GM19397 (cell line): ENCODE results near the gene S100A8.

Experiments
- ATAC-seq: cut with Tn5 transposase; IDR thresholded peaks from one replicate; pipeline ENCODE4 v1.9.1; 2021; ENCODE audit warnings: mild to moderate bottlenecking, moderate library complexity; ENCODE audit not compliant: unreplicated experiment

S100A8 gene

DNA sequence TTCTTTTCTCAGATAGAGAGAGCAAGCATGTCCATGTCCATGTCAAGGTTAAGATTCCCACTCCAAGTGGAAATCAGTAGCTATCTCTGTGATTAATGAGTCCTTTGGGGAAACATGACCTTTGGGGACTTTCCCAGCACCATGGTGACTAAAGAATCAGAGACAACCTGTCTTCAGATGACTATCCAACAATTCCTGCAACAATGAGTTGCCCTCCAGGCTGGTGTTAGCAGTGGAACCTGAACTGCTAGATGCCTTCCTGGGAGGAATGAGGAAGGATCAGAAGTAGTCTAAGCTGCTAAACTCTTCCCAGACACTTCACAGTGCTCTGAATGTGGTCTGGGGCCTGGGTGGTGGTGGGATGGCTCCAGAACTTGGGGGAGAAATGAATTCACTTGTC, 26.7 kb downstream of the S100A8 start:
- no peak for ATAC-seq

DNA sequence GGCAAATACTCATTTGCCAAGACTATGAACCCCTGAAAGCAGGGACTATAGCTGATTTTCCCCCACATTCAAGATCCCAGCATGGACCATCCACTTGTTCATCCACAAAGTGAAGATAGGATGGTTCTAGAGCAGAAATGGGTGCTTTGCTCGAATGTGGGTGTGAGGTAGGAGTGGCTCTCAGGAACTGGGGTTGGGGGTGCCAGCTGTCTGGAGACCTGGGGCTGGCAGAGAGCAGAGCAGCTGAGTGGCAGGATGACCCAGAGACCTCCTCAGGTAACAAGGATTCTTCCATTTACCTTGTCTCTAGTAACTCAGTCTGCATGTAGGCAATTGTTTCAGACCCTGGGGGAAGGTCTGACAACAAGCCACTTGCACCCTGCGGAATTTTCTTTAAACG, 27.2 kb downstream of the S100A8 start:
- no peak for ATAC-seq

- ATAC-seq: no peak
These were observed 28.6 kb downstream of the S100A8 start for GRCh38 chr1:153362187-153362775.

DNA sequence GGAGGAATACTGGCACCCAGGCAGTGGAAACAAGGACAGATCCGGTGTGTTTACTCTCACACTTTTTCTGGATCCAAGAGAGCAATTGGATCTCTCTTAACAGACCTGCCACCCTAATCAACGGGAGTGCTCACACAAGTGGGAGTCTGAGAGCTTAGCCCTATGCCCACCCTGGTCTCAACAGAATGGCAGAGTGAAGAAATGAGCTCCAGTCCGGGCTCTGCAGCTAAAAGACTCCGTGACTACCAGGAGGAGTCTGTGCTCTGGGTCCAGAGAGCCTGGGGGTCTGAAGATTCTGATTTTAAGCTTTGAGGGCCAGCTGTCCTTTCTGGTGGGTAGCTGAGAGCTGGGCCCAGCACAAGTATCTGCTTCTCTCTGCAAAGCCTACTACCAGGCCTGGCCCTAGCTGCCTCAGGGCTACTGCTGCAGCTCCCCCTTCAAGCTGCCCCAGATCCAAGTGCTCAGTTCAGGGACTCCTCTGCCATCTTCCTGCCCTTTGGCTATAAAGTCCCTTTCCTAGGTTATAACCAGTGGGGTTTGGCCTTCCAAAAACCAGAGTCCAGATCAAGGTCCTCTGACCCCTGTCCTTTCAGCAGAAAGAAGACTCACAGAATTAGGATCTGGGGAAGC, 29.3 kb downstream of the S100A8 start:
- ATAC-seq: no peak

- ATAC-seq: no peak
These were observed 30.0 kb downstream of the S100A8 start for GRCh38 chr1:153360592-153361479.

DNA sequence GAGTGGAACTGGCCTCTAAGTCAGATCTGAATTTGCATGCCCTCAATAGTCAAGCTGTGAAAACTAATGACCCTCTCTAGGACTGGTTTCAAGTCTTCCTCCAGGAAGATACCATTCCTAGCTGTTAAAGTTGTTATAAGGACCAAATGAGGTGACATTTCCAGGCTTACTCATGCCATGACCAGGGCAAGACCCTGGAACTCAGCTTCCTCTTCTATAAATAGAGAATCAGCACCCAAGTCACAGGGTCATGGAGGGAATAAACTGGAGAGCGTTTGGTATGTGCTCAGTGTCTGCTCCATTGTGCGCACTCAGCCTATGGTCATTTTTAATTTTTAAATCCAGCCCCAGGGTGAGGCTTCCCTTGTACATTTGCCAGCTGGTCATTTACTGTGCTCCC, 30.7 kb downstream of the S100A8 start:
- no peak for ATAC-seq

DNA sequence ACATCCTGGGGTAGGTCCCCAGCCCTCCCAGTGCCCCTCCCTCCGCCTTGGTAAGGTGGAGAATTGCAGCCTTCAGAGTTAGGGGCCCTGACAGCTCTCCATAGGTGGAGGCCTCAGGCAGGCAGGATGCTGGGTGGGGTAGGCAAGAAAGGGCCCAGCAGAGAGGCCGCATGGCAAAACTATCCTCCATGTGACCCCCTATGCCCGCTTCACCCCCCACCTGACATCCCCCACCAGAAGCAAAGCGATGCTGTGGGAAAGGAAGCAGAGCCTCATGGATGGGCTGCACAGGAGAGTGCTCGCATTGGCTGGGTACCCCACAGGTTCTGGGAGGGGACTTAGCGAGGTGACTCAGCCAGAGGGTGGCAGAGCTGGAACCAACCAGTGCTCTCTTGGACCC, 31.6 kb downstream of the S100A8 start:
- ATAC-seq: no peak

DNA sequence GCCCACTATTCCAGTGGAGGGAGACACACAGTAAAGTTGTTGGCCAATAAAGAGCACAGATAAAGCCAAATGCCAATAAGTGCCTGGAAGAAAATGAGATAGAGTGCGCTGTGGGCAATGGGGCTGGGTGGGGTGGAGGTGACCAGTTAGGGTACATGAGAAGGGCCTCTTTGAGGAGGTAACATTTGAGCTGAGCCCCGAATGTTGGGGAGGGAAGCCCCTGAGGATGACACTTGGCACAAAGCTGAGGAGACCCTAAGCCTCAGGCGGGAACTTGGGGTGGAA, 32.2 kb downstream of the S100A8 start:
- ATAC-seq: no peak

GRCh38 chr1:153357853-153358690, 32.8 kb downstream of the S100A8 start, which contains the start of gene S100A9:
Gene S100A9 (plus strand): TSS chr1:153357854. CDS start chr1:153358284, 430 bp downstream.
- ATAC-seq: no peak

DNA sequence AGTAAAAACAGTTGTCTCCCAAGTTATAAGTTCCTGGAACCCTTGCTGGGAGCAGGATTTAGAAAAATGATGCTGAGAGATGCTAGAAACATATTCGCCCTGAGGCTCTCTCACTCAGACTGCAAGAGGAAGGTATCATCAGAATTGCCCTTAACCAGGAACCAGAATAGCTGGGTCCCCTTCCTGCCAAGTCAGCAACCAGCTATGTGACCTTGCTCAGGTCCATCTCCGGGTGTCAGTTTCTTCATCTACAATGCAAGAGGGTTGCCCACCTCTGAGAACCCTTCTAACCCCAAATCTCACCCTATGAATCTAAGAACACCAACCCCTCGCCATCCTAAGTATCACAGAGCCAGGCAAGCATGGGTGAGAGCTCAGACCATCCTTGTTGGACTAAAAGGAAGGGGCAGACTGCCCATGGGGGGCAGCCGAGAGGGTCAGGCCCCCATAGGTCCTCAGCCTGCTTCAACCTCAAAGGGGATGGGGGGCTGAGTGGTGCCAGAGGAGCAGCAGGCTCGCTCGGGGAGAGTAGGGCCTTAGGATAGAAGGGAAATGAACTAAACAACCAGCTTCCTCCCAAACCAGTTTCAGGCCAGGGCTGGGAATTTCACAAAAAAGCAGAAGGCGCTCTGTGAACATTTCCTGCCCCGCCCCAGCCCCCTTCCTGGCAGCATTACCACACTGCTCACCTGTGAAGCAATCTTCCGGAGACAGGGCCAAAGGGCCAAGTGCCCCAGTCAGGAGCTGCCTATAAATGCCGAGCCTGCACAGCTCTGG, 33.6 kb downstream of the S100A8 start:
- no peak for ATAC-seq

DNA sequence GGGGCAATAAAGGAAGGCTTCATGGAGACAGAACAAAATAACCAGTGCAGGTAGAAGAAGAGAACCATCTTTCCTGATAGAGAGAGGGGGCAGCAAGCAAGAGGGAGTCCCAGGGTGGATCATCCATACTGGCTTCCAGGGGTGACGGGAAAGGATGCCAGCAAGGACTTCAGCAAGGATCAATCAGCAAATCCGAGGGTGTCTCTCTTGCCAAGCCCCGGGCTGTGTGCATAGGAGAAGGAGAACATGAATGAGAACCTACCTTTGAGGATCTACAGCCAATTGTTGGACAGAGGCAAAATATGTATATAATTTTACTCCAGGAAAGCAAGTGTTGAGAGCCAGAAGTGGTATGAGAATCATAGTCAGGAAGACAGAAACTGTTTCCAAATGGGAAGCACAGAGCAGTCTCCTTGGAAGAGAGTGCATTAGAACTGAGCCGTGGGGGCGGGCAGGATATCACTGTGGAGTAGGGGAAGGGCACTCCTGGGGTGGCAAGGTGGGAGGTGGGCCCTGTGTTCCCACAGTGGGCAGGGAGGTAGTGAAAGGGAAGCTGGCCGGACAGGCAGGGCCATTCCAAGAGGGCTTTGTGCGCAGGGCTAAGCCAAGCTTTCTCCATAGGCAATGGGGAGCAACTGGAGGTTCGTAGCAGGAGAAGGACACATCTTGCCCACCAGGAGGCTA, 34.3 kb downstream of the S100A8 start:
- ATAC-seq: no peak

- no peak for ATAC-seq
These were observed 35.3 kb downstream of the S100A8 start for GRCh38 chr1:153355445-153356071.

GRCh38 chr1:153354515-153355193, 36.2 kb downstream of the S100A8 start:
- no peak for ATAC-seq

DNA sequence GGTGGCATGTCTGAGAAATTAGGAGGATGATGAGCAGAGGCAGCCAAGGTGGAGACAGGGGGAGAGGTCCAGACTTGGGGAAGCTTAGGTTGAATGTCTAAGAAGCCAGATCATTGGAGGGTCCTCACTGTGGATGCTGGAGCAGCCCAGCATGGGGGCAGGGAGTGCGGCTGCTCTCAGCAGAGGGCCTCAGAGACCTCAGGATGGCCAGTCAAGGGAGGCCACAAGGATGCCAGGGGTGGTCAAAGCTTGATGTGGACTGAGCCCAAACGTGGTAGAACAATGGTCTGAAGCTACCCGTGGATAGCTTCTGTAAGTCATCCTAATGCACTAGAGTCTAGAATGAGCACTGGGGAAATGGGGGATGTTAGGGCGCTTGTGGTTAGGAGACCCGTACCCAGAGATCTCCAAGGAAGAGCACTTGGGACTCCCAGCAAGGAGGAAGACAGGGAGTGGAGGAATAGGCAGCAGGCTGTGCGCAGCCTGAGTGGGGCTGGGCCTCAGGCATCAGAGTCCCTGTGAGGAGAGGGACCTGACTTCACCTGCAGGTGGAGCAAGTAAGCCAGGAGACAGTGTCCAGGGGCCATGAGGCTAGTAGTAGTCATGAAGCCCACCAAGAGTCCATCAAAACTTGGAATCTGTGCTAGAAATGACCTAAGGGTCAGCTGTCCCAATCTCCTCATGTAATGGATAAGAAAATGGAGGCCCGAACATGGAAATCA, 37.5 kb downstream of the S100A8 start:
- no peak for ATAC-seq

GRCh38 chr1:153352523-153352922, 38.4 kb downstream of the S100A8 start:
- no peak for ATAC-seq

- ATAC-seq: no peak
These were observed 40.4 kb downstream of the S100A8 start for GRCh38 chr1:153350321-153350957.

DNA sequence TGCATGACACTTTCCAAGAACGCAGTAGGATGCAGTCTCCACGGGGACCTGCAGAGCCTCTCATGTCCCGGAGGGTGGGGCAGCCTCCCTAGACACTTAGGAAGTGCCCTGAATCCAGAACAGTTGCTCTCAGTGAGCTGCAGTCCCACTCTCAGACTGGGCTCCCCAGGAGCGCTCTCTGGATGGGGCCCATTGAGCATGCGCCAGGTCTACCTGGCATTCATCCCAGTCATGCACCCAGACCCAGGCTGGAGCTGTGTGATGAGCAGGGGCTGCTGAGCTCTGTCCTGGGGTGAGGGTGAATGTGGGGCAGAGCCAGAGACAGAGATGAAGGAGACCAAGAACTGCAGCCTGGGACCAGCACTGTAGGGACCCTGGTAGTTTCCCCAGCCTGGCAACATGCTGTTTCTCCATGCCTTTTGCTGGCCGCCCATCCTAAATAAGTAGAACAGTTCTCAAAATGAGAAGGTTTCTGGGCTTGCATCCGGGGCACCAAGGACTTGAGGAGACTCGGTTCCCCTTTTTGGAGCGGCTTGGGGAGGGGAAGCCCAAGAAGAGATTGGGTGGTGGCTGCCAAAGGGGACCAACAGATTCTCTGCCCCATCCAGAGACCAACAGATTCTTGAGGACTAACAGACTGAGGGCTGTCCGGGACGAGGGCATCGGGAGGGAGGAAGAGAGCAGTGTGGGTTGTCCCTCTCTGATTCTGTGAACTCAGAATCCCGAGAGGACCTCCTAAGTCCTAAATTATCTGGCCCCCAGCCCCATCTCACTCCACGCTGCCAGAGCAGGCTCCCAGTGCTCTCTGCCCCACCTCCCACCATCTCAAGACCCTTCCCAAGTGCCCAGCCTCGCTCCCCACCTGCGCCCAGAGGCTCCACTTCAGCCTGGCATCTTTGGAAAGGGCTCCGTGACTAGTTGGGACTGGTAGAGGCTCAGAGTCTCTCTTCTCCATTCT, 41.2 kb downstream of the S100A8 start:
- ATAC-seq: no peak
